SK-N-MC (cell line): Measurements from ENCODE around the gene LRMDA.

ENCODE experiments used
- EZH2 ChIP-seq: fragments of 200-600 bp; sonication (generic); IDR thresholded peaks from one replicate; pipeline ENCODE4 v1.6.1; 2017; ENCODE audit warnings: antibody characterized with exemption
- POLR2AphosphoS5 ChIP-seq: IDR thresholded peaks from 2 replicates; pipeline ENCODE4 v1.6.1; 2012; ENCODE audit warnings: mild to moderate bottlenecking, low read depth, low read length, borderline replicate concordance

DNA sequence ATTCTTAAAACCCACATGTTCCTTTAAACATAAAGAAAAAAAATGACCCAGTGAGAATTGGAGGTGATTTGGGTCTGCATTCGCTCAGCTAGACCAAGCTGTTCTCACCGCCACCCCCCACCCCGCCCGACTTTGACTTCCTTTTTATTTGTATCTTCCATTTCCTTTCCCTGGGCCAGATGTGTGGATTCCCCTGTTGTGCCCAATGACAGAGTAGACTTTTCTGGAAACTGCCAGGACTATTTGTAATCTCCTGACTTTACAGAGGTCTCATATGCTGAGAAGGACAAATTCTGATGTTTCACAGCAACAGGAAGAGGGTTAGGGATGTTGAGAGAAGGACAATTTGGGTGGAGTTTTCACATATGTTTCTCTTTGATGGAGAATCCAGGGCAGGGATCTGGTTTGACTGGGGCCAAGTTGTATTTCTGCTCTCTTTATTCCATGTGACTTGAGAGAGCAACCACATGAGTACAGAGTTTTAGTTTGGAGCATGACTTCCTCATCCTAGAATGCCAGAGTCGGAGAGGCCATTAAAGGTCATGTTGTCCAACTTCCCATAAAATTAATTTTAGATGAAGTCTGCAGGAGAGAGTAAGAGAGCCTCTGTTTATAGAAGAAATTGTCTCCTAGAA lies 1023.2 kb downstream of the LRMDA start:
- no peak for TF ChIP-seq POLR2AphosphoS5
- TF ChIP-seq EZH2 = no peak
